HG03159 (cell line): ENCODE results near the gene PPM1F.
"Not testable (repeated sequence)": the region's sequence is repeated elsewhere in the genome, so short reads cannot be mapped to it uniquely, and the experiment has no call there.

Experiments
- ATAC-seq: cut with Tn5 transposase; IDR thresholded peaks from one replicate; pipeline ENCODE4 v1.9.1; 2021; ENCODE audit warnings: mild to moderate bottlenecking, moderate library complexity; ENCODE audit not compliant: unreplicated experiment

Gene PPM1F

GRCh38 chr22:21942407-21943343 is 10.0 kb downstream of the PPM1F start:
- no peak for ATAC-seq

DNA sequence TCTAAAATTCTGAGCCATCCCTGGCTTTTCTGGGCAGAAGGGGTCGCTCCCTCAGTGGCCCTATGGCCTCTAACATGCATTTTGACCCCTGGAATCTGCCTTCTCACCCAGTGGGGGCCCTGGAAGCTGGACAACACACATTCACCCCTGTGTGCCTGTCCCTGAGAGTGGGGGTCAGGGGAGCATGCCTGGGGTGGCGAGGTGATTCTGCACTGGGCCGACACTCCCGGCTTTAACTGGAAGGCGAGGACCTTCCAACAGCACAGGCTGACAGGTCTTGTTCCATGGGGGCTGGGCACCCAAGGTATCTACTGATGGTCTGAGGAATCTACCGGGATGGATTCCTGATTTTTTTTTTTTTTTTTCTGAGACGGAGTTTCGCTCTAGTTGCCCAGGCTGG is 10.7 kb downstream of the PPM1F start:
- ATAC-seq, result no peak

- no peak for ATAC-seq
These were observed 12.1 kb downstream of the PPM1F start for GRCh38 chr22:21940521-21940920.

- ATAC-seq, result not testable (repeated sequence)
These were observed 12.7 kb downstream of the PPM1F start for GRCh38 chr22:21939935-21940334.

DNA sequence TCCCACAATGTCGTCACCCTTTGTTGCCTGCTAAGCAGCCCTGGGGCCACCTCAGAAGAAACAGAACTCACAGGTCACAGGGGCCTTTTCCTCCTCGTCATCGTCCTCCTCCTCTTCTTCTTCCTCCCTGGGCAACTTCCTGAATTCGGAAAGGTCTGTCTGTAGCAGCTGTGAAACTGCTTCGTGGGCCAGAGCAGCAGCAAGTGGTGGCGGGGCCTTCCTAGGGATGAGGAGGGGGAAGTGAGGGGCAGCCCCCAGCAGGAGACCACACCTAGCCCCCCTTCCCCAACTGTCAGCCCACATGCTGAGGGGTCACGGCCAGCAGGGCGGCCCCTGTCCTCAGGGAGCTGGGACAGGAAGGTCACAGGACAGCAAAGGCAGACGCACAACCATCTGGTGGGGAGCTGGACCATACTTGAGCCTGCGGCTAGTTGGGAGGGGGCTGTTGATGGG is 13.2 kb downstream of the PPM1F start:
- no peak for ATAC-seq

GRCh38 chr22:21938906-21939305 is 13.7 kb downstream of the PPM1F start:
- no peak for ATAC-seq

DNA sequence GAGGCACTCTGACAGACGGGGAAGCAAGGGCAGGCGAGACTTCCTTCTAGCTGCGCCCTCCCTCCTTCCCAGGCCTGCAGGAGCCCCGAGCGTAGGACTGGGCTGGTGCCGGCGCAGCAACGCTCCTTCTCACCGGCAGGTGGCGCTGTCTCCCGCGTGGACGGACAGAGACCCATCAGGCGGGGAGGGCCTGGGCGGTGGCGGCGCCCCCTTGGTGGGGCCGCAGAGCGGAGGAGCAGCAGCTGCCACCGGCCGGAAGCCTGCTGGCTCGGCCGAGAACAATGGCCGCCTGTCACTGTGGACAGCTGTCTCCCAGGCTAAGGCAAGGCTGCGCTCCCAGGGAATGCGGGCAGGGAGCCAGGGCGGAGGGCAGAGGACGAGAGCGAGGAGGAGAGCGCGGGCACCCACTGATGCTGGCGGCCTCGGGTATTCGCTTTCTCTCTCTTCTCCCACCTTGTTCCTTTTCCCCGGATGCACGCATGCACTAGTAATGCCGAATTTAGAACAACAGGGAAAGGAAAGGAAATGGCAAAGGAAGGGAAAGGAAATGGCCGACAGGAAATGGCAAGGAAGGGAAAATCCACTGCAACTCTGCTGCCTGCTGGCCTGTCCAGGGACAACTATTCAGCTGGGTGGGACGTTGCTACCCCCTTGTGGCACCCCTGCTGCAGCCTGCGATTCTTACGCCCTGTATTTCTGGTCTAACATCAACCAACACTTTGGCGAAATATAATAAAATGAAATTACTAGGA is 14.4 kb downstream of the PPM1F start:
- ATAC-seq, result peak; percentile 84

DNA sequence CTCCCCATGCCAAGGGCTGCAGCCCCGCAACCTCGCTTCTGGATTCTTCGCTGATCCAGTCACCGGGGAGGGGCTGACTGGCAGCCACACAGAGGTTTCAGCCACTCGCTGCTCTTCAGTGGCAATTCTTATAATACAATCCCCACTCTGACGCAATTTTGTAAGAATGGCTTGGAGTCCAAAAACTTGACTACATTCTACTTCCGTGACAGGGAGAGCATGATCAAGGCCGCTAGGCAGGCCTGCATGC is 14.9 kb downstream of the PPM1F start:
- no peak for ATAC-seq

GRCh38 chr22:21937041-21937820 is 15.4 kb downstream of the PPM1F start:
- no peak for ATAC-seq

DNA sequence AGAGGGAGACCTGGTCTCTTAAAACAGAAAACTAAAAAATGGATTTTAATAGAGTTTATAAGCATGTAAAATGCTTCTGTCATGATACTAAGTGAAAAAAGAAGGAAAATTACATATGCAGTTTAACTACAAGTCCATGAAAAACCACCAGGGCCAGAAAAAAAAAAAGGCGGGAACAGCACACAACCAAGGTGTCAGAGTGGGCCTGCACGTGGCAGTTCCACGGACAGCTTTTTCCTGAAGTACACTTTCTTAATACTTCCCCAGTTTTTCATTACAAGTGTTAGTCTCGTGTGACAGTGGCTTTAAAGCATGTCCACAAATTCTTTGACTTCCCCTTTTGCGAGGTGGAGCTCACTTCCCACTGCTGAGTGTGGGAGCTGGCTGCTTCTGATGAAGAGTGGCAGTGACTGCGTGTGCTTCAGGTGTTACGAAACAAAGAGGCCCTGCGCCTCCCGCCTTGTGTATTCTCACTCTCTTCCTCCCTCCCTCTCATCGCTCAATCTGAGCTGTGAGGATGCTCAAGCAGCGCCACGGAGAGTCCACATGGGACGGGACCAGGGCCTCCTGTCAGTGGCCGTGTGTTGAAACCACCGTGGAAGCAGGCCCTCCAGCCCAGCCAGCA is 16.4 kb downstream of the PPM1F start:
- no peak for ATAC-seq

DNA sequence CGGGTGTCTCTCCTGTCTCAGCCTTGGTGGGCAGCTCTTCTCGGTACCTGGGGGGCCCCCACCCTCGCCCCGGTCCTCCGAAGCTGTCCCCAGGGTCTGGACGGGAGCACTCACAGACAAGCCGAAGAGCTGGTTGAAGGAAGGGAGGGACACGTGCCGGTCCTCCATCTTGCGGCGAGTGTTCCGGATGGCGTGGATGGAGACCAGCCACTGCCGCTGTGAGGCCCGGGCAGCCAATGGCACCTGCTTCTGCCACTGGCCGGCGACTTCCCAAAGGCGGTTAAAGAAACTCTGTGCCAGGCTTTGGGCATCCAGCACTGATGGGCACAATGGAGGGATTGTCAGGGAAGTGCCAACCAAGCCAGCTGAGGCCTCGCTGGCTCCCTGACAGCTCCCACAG is 18.7 kb downstream of the PPM1F start:
- ATAC-seq, result no peak

DNA sequence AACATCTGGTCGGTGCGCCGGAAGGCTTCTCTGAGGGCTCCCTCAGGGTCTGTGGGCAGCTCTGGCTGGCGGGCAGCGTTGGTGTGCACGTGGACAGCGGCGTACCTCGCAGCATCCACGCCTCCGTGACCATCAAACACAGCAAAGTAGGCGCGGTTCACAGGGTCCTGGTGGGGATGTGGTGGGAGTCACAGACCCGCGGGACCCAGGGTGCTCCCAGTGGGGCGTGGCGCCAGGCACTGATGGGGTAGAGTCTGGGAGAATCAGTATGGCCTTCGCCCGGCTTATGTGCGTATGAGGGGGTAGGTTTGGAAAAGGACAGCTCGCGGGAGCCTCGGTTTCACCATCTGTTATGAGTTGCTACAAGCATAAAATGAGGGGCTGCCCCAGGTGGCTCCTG is 19.2 kb downstream of the PPM1F start:
- no peak for ATAC-seq

GRCh38 chr22:21932347-21932746 is 20.3 kb downstream of the PPM1F start:
- no peak for ATAC-seq

GRCh38 chr22:21931056-21931455 is 21.6 kb downstream of the PPM1F start:
- no peak for ATAC-seq

DNA sequence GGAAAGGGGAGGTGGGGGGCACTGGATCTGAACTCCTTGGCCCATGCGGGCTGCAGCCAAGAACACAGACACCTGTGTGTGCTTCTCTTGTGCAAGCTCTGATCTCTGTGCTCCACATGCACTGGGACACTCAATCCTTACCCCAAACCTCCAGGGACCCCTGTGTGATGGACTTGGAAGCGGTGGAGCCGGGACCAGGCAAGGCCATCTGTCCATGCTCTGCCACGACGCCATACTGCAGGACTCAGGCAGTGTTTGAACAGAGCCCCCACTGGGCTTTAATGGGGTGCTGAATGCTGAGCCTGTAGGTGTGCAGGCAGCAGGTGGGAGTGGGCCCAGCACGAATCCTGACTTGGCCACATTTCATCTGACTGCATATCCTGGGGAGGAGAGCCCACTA is 23.4 kb downstream of the PPM1F start:
- no peak for ATAC-seq

DNA sequence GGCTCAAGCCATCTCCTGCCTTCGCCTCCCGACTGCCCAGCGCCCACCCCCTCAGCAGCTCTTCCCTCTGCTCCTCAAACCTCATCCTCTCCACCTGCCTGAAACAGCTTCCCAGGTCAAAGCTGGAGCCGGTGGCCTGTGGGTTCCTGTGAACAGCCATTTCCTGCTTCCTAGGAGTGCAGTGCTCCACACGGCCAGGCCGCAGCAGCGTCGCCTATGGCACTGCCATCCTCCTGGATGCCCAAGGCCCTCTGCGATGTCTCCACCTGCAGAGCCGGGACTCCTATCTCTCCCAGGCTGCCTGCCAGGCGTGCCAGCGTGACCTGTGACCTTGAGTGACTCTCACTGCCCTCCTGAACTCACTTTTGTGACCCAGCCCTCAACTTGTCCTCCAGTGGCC is 24.6 kb downstream of the PPM1F start:
- no peak for ATAC-seq

DNA sequence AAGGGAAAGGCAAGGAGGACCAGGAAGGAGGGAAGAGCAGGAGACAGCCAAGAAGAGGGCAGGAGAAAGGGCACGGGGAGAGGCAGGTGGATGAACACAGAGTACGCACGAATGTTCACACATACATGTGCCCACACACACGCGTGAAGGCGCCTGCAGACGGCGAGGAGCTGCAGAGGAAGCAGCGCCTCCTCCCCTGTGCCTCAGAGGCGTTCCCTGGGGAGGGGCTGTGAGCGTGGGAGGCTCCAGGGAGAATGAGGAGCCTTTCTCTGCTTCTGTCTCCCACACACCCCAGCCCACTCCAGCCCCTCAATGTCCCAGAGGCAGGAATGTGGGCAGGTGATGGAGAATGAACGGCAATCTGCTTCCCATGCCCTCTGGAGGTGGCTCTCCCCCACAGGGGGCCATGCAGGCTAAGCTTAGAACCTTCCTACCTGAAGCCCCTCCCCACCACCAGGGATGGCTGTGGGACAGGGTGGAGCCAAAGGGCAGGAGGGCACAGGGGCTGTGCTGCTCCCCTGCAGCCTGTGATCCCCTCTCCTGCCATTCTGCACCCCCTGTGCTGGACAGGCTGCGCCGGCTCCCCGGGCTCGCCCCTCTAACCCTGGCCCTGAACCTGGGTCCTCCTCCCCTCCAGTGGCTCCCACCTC is 25.3 kb downstream of the PPM1F start:
- no peak for ATAC-seq

- ATAC-seq, result no peak
These were observed 25.9 kb downstream of the PPM1F start for GRCh38 chr22:21926728-21927127.

GRCh38 chr22:21923163-21923561 is 29.5 kb downstream of the PPM1F start:
- ATAC-seq, result no peak

GRCh38 chr22:21922370-21923162 is 30.1 kb downstream of the PPM1F start:
- ATAC-seq, result no peak
